HPDE6-E6E7 (cell line): ENCODE data around the gene DISP3.

Experiments used
- DNase-seq: peaks from one replicate; pipeline ENCODE4 v3.0.0; 2011; ENCODE audit warnings: missing footprints; ENCODE audit errors: extremely low spot score

DISP3 gene, protein sequence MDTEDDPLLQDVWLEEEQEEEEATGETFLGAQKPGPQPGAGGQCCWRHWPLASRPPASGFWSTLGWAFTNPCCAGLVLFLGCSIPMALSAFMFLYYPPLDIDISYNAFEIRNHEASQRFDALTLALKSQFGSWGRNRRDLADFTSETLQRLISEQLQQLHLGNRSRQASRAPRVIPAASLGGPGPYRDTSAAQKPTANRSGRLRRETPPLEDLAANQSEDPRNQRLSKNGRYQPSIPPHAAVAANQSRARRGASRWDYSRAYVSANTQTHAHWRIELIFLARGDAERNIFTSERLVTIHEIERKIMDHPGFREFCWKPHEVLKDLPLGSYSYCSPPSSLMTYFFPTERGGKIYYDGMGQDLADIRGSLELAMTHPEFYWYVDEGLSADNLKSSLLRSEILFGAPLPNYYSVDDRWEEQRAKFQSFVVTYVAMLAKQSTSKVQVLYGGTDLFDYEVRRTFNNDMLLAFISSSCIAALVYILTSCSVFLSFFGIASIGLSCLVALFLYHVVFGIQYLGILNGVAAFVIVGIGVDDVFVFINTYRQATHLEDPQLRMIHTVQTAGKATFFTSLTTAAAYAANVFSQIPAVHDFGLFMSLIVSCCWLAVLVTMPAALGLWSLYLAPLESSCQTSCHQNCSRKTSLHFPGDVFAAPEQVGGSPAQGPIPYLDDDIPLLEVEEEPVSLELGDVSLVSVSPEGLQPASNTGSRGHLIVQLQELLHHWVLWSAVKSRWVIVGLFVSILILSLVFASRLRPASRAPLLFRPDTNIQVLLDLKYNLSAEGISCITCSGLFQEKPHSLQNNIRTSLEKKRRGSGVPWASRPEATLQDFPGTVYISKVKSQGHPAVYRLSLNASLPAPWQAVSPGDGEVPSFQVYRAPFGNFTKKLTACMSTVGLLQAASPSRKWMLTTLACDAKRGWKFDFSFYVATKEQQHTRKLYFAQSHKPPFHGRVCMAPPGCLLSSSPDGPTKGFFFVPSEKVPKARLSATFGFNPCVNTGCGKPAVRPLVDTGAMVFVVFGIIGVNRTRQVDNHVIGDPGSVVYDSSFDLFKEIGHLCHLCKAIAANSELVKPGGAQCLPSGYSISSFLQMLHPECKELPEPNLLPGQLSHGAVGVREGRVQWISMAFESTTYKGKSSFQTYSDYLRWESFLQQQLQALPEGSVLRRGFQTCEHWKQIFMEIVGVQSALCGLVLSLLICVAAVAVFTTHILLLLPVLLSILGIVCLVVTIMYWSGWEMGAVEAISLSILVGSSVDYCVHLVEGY (N-terminal part only)

DNA sequence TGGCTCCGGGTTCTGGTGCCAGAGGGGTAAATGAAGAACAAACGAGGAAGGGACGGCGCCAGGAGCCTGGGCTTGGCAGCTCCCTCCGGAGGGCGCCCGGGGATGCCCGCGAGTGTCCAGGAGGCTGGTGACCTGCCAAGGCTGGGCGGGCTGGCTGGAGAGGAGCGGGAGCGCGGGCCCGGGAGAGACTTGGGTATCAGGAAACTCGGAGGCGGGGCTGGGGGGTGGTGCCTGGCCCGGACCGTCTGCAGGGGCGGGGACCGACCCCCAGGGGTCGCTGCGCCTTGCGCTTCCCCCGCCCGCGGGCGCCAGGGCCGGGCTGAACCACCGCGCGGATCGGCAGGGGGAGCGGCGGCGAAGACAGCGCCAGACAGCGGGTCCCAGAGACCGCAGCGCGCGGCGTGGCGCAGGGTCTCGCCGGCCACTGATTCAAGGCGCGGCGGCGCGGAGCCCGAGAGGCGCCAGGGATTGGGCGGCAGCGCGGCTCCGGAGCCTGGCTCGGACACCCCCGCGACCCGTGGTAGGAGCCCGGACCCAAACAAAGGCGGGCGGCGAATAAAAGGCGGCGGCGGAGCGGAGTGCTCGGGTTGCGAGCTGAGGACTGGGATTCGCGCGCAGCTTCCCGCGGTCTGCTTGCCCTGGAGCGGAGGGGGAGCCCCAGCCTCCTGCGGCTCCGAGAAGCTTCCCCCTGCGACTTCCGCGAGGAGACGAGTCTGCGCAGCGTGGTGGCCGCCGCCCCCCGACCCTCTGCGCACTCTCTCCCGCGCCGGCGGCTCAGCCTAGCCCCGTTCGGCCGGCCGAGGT lies at the start of gene DISP3:
Gene DISP3, plus strand, starts transcription at position 585 of the 804 bp plus-strand sequence. CDS start 21,838 bp downstream, outside the sequence.
- DNase-seq: peak; percentile 84

- DNase-seq: no peak
These were observed 49.7 kb upstream of the DISP3 start for GRCh38 chr1:11429226-11429625.

DNA sequence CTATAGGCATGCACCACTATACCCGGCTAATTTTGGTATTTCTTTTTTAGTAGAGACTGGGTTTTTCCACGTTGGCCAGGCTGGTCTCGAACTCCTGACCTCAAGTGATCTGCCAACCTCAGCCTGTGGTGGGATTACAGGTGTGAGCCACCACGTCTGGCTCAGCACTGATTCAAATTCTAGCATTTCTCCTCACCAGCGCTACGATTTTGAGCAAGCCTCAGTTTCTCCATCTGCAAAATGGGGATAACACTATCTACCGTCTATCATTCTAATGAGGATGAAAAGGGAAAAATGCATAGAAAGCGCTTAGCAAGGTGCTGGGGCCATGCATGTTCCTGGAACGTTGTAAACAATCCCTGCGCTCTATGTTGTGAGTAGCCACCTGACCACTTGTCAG lies 49.0 kb upstream of the DISP3 start:
- DNase-seq: no peak

DNA sequence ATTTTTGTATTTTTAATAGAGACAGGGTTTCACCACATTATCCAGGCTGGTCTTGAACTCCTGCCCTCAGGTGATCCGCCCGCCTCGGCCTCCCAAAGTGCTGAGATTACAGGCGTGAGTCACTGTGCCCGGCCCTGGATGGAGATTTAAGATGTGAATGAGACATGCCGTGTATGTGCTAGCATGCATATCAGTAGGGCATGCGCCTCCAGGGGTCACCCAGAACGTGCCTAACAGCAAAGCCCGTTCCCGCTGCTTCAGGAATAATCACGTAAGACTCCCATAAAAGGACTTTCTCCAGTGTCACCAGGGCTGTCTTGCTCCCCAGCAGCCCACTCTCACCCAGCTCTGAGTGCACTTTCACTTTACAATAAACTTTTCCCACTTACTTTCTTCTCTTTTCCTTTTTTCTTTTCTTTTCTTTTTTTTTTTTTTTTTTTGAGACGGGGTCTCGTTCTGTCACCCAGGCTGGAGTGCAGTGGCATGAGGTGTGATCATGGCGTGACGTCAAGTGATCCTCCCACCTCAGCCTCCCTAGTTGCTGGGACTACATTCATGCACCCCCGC lies 46.9 kb upstream of the DISP3 start:
- no peak for DNase-seq

DNA sequence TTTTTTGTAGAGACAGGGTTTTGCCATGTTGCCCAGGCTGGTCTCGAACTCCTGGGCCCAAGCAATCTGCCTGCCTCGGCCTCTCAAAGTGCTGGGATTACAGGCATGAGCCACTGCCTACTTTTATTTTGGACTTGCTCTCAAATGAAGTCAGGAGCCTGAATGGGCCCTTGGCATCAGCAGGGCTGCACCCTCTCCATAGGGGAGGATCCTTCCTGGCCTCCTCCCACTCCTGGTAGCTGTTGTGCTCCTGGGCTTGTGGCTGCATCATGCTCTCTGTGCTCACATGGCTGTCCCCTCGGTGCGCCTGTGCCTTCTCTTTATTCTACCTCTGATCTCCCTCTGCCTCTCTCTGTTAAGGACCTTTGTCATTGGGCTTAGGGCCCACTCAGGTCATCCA lies 46.4 kb upstream of the DISP3 start:
- DNase-seq: no peak

GRCh38 chr1:11434501-11434900 lies 44.5 kb upstream of the DISP3 start:
- DNase-seq: no peak

GRCh38 chr1:11434926-11435325 lies 44.0 kb upstream of the DISP3 start:
- DNase-seq: no peak

DNA sequence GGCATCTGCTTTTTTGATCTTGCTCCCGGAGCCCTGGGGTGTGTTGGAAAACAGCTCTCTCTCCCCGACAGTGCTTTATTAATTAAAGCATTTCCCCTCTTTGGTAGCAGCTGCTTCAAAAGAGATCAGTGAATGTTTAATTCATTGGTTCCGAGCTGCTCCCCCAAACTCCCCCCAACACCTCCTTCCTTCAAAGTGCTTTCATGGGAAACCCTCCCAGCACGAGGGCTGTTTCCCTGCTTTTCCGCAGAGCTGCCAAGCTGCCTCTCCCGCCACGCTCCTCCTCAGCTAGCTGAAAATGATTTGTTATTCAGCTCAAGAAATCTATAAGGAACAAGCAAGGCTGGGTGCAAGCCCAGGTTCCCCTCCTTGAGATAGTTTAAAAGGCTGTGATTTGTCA lies 40.0 kb upstream of the DISP3 start:
- no peak for DNase-seq

GRCh38 chr1:11441211-11441952 lies 37.6 kb upstream of the DISP3 start:
- no peak for DNase-seq

DNA sequence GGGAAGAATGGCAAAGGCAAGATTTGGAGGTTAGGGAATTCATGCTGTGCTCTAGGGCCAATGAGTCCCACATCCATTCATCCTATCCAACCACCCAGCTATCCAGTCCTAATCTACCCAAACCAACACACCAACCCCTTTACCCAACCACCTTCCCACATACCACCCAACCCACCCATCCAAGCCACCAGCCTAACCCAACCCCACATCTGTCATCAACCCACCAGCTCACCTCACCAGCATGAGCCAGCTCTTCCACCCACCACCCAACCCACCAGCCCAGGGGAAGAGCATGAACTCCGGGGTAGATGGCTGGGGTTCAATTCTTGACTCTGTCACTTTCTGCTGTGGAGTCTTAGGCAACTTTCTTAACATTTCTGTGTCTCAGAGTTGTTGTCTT lies 35.9 kb upstream of the DISP3 start:
- DNase-seq: no peak

- DNase-seq: no peak
These were observed 34.8 kb upstream of the DISP3 start for GRCh38 chr1:11443961-11444658.

DNA sequence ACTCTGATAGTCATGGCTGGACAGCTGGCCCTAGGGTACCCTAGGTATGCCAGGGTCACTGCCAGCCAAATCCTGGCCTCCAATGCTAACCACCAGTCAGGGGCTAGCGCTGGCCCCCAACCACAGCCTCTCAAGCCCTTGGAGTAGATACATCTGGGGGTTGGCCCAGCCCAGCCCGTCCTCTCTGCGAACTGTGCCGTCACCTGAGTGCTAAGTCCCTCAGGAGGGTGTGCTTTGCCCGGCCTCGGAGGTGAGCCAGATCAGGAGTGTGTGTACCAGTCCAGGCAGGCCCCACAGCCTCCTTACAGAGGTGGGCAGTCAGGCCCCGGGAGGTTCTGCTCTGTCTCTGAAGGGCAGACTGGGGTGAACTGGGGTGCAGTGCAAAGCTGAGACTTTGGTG lies 34.0 kb upstream of the DISP3 start:
- no peak for DNase-seq

DNA sequence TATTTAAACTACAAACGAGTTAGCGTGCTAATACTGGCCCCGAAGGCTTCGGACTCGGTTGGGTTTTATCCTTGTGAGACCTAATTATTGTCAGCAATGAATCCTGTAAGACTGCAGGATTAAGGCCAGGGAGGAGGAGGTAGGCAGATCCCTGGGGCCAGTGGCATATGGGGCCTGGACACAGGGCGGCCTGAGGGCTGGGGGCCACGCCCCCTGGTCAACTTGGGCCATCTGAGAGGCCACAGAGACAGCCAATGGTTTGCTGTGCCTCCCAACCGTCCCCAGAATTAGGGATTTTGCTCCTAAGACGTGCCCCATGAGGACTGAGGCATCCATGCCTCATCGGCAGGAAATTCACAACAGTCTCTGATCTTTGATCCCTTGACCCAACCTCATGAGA lies 31.1 kb upstream of the DISP3 start:
- no peak for DNase-seq

GRCh38 chr1:11448373-11449099 lies 30.4 kb upstream of the DISP3 start:
- DNase-seq: no peak

DNA sequence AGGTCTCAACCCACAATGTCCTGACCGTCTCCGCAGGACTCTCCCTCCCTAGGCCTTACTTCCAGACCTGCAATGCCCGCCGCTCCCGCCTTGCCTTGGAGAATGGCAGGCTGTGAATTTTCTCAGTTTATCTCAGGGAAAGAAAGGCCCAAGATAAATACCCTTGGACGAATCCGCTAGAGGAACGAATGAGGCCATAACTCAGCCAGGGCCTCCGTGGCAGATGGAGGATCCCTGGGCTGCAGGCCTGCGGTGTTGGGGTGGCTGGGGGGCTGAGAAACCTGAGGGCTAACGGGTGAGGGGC lies 29.9 kb upstream of the DISP3 start:
- DNase-seq: no peak

GRCh38 chr1:11450310-11450709 lies 28.6 kb upstream of the DISP3 start:
- DNase-seq: no peak

DNA sequence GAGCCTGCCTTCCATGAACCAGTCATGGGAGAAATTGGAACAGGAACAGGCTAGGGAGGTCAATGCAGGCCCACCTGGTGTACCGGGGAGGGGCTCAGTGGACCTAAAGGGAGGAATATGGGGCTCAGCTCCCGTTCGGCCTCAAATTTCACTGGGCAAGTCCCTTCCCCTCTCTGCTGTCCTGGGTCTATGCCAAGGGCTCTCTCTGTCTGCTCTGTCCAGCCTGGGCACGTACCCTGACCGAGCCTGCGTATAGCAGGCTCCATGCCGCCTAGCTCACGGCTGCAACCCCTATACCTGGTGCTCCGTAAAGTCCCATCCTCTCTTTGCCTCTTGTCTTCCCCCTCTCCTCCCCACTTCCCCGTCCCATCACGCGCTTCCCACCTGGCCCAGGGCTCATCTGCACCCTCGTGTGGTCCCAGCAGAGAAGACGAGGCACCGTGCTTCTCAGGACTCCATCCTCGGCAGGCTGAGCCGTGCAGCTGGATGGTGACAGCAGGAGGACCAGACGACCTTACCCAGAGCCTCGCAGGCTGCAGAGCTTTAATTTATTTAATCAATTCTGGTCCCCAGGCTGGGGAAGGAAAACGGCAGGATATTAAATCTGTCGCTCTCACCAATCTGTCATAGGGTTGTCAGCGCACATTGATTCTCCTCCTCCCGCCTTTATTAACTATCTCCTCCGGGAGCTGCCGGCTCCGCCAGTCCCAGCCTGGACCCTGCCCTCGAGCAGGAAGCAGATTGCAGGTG lies 25.0 kb upstream of the DISP3 start:
- DNase-seq: no peak

GRCh38 chr1:11455967-11456570 lies 22.9 kb upstream of the DISP3 start:
- no peak for DNase-seq
